Measurements from ENCODE around the gene OSBPL3.

The OSBPL3 gene

GRCh38 chr7:24784277-24784676 is 195.7 kb downstream of the OSBPL3 start:
- DNase-seq: no peak

DNA sequence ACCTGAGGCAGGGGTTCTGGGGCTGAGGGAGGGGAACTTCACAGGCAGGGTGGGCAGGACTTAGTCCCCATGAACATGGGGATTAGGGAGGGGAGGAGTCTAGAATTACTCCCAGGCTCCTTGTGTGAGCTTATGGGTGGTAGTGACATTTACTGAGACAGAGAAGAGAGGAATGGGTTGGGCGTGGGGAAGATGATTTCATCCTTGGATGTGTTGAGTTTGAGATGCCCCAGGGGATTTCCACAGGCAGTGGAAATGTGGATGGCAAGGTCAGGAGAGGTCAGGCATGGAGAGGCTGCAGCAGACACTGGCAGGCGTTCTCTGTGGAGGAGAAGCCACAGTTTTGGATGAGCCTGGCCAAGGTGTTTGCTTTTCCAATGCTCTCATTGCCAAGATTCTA is 196.3 kb downstream of the OSBPL3 start:
- DNase-seq: no peak

DNA sequence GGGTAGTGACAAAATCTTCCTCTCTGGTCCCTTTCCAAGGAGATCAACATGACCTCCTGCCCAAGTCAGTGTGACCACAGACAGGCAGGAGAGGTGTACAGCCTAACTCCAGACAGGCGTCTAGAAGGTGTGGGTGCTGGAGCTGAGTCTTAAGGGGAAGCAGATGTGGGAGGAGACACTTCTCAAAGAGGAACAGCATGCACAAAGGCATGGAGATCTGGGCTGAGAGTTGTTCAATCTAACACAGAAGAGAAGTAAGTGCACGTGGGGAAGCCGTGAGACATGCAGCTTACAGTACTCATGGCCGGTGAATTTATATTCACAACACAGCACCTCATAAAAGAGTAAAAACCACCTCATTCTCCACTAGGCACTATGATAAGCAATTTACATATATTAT is 198.9 kb downstream of the OSBPL3 start:
- DNase-seq: no peak

- DNase-seq: no peak
These were observed 200.7 kb downstream of the OSBPL3 start for GRCh38 chr7:24779283-24779655.

DNA sequence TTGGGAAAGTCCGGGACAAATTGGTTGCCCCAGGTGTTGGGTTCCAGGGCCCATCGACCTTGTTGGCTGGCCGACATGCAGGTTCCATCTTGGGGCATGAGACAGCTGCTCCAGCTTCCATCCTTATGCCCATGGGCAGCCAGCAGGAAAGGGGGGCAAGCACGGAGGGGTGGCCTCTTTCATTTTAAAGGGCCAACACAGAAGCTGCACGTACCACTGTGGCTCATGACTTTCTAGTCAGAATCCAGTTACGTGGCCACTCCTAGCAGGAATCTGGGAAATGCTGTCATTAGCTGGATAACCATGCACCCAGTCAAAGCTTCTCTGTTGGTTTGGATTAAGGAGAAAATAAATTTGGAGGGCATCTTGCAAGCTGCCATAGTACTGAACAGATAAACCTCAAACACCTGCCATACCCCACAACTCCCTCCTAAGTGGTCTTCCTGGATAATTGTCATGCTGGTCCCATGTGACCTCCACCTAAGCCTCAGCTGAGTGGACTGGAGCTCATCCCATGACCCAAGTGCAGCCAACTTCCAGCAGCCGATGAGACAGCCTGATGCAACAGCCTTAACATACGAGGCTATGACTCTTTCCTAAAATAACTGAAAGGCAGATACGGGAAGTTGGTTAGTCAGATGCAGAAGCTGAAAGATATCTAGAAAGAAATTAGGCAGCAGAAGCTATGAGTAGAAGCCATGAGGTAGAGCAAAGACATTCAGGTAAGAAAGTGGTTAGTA is 201.3 kb downstream of the OSBPL3 start:
- DNase-seq: no peak

DNA sequence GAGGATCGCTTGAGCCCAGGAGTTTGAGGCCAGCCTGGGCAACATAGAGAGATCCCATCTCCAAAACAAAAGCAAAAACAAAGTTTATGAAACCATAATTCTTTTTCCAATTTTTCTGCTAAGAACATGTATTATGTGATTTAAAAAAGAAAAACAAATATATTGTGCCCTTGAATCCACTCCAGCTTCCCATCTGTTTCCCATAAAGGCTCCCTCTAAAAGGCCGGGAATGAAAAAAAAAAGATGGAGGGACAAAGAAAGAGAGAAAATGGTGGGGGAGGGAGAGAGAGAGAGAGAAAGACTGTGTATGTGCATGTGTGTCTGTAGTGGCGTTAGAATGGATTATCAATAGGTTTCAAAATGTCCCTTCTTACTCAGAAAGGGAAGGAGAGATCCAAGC is 202.2 kb downstream of the OSBPL3 start:
- no peak for DNase-seq

GRCh38 chr7:24773646-24774045 is 206.3 kb downstream of the OSBPL3 start:
- no peak for DNase-seq

GRCh38 chr7:24769851-24770250 is 210.1 kb downstream of the OSBPL3 start:
- no peak for DNase-seq

DNA sequence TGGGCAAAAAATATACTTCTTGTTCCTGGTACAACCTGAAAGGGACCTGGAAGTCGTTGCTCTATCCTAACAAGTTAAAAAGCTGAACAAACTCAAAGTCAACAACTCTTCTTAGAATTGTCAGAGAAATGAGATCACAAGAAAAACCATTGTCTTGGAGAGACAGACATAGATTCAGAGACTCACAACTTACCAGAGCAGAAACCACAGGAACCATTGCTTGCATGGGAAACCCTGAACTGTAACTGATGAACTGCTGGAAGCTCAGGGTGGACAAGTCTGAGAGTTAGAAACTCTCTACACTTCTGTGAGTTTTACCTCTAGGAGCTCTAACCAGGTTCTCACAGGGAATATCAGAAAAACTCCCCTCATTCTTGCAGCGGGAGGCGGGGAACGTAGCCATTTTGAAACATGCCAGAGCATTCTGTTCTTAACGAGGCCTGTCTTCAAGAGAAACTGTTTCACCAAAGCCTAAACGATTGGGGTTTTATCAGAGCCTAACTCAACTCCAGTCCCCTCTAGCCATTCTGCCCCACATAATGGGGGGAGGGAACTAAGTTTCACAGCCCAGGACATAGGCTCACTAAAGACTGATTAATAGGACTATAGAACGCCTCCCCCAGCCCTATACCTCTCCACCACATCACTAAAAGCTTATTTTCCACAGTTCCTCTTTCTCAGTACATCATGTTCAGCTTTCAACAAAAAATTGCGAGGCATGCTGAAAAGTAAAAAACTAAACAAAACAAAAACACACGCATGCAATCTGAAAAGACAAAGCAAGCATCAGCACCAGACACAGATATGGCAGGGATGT is 210.8 kb downstream of the OSBPL3 start:
- no peak for DNase-seq

DNA sequence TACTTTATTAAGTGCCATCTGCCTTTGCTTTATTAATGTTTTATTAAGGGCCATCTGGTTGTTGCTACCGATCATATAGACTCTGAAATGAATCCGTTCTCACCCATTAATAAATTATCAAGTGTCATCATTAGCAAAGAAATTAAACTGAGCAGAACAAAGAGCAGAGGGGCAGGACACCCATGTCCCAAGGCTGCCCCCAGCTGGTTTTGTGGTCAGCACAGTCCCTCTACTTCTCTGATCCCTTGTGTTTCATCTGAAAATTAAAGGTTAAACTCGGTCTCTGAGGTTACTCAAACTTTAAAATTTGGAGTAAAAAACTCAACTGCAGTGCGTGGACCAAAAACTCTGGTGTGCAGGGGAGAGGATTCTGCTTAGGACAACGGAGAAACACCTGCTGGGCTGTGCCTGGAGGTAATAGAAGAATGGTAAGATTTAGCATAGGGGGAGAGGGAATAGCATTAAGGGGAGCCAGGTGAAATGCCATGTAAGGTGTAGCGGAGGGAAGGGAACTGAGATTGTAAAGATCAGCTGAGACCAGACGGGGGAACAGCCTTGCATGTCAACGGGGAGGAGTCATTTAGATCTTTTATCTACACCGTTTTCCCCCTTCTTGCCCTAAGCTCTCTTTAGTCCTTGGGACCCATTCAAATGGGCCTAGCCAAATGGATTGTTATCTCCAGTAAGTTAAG is 212.0 kb downstream of the OSBPL3 start:
- DNase-seq: no peak

GRCh38 chr7:24764972-24765744 is 214.8 kb downstream of the OSBPL3 start:
- no peak for DNase-seq

- DNase-seq: no peak
These were observed 216.0 kb downstream of the OSBPL3 start for GRCh38 chr7:24764011-24764410.

DNA sequence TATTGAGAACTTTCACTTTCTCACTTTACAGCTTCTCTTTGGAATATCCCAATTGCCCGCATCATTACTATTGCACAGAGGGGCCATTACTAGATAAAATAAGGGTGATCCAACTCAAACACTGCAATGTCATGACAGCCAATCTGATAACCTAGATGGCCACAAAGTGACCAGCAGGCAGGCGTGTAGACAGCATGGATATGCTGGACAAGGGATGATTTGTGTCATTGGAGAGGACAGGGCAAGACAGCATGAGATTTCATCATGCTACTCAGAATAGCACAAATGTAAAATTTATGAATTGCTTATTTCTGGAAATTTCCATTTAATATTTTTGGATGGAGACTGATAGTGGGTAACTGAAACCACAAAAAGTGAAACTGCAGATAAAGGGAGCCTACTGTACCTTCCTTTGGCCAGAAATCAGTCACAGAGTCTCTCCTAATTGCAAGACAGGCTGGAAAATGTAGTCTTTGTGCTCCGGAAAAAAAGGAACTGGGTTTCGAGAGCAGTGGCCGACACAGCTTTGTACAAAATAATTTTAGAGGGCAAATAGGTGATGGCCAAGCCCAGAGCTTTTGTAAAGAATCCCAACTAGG is 216.6 kb downstream of the OSBPL3 start:
- no peak for DNase-seq

GRCh38 chr7:24762771-24763170 is 217.2 kb downstream of the OSBPL3 start:
- no peak for DNase-seq

GRCh38 chr7:24760968-24761367 is 219.0 kb downstream of the OSBPL3 start:
- no peak for DNase-seq

DNA sequence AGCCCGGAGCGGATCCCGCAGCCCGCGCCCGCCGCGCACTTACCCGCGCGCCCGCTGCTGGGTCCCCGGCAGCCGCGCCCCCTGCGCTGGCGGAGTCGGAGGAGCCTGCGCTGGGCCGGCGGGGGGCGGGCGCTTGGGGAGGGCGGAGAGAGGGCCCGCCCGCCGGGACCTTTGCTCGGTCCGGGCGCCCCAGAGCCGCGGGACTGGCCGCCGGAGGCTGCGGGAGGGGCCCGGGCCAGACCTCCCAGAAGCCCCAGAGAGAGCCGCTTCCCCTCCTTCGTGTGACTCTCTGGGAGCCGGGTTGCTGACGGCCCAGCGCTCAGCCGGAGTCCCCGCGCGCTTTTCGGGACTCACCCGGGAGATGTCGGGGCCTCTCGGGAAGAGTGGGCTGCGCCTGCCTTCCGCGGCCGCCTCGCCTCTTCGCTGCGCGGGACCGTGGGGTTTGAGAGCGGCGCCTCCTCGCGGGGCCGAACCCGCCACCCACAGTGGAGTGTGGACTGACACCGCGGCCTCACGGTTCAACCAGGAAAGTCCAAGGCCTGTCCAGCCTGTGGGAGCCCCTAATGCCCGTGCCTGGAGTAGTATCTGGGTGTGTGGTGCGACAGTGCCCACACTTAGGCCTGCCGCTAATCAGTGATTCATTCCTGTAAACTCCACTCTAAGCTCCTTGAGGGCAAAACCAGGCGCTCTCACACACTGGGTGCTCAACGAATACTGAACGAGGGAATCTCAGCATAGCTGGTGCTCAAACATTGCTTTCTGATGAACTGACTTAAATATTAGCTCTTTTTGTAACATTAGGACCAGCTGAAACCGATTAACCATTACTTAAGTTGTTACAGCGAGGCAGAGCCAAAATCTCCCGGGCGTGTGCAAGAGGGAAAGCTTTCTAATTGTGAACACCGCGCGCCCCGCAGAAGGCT is 222.4 kb downstream of the OSBPL3 start, which contains the start of gene GSDME:
Gene GSDME, minus strand, starts transcription at position 112 of the 923 bp plus-strand sequence. CDS start 7,690 bp downstream, outside the sequence.
- DNase-seq: peak; percentile 1 to 4

DNA sequence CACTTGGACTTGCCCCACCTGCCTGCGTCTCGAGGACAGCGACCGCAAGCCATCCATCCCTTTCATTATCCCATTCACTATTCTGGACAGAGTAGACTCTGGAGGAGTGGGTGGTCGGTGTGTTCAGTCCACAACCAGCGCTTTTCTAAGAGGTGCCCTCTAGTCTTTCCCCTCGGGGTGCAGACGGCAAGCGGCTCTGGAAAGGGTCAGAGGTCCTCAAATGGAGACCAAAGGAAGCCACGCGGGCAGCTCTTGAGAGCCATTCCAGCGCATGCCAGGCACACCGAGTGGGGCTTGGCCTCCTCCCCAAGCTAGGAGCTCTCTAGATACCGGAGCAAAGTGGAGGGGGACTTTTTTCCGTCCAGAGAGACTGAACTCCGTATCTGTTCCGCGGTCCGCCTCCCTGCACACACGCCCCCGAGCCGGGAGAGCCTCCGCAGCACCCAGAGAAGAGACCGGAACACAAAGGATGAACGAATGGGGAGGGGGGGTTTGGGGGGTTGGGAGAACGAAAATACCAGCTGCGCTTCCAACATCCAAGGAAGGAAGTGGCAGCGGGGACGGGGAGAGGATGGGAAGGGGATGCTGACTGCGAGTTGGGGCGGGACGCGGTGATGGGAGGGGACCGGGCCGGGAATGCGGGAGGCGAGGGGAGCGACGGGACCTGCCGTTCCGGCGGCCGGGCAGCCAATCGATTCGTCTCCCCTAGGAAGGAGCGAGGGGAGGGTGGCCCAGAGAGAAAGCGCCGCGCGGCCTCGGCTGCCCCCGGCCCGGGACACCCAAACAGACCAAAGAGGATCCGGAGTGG is 223.2 kb downstream of the OSBPL3 start:
- peak in 1 of 2 experiments; percentile 7 for DNase-seq

- DNase-seq: no peak
These were observed 224.2 kb downstream of the OSBPL3 start for GRCh38 chr7:24755541-24756407.

- no peak for DNase-seq
These were observed 225.0 kb downstream of the OSBPL3 start for GRCh38 chr7:24754906-24755506.
